ENCODE measurements around the gene KRTCAP2. TPM values are rescaled to one million over a fixed set of nuclear protein-coding genes. Genes with fewer than 3 reads are reported as not detected.
A peak's percentile ranks its signal among the peaks of the same experiment; 100 is the strongest.

The KRTCAP2 gene
- total and polyA plus RNA-seq, 10 of the 15 experiments (the other 5 are each of a cell fraction or from before 2014, with no cell fraction given), result 61.3 to 238 (median 141) TPM

DNA sequence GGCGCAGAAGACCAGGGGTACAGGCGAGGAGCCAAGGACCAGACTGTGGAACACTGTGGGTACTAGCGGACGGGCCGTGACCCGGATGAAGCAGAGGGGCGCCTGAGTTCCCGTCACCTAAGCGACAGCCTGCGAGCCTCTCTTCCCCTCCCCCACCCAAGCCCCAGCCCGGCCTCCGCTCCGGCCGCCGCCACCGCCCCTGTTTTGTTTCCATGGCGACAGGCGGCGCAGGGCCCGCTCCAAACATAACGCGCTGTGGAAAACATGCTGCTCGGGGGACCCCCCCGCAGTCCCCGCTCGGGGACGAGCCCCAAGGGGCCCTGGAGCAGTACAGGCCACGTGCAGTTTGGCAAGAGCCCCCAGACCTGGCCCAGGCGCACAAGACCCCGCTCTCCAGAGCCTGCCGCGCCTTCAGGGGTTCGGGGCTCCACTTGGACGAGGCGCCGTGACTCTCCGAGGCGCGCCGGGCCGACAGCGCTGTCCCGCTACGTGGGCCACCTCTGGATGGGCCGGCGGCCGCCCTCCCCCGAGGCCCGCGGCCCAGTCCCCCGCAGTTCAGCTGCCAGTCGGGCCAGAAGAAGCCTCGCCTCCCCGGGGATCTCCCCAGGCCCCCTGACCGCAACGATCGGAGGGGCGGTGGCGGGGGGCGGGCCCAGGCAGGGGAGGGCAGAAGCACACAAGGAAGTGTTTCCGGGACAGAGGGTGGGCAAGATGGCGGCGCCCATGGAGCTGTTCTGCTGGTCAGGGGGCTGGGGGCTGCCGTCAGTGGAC is 35.6 kb upstream of the KRTCAP2 start, which contains the start of gene MTX1 (continued):
- TF ChIP-seq, protein P1, sequence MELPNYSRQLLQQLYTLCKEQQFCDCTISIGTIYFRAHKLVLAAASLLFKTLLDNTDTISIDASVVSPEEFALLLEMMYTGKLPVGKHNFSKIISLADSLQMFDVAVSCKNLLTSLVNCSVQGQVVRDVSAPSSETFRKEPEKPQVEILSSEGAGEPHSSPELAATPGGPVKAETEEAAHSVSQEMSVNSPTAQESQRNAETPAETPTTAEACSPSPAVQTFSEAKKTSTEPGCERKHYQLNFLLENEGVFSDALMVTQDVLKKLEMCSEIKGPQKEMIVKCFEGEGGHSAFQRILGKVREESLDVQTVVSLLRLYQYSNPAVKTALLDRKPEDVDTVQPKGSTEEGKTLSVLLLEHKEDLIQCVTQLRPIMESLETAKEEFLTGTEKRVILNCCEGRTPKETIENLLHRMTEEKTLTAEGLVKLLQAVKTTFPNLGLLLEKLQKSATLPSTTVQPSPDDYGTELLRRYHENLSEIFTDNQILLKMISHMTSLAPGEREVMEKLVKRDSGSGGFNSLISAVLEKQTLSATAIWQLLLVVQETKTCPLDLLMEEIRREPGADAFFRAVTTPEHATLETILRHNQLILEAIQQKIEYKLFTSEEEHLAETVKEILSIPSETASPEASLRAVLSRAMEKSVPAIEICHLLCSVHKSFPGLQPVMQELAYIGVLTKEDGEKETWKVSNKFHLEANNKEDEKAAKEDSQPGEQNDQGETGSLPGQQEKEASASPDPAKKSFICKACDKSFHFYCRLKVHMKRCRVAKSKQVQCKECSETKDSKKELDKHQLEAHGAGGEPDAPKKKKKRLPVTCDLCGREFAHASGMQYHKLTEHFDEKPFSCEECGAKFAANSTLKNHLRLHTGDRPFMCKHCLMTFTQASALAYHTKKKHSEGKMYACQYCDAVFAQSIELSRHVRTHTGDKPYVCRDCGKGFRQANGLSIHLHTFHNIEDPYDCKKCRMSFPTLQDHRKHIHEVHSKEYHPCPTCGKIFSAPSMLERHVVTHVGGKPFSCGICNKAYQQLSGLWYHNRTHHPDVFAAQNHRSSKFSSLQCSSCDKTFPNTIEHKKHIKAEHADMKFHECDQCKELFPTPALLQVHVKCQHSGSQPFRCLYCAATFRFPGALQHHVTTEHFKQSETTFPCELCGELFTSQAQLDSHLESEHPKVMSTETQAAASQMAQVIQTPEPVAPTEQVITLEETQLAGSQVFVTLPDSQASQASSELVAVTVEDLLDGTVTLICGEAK (IDR thresholded peaks at IDR 0.05; ENCODE audit: borderline replicate concordance), result peak; percentile 82
- peak; percentile 89 for TF ChIP-seq ZNF207 (IDR thresholded peaks at IDR 0.05; ENCODE audit: borderline replicate concordance)
- TF ChIP-seq IKZF1 (conservative IDR thresholded peaks at IDR 0.05), result peak; percentile 82
- TF ChIP-seq EZH2 (IDR thresholded peaks at IDR 0.05; ENCODE audit: borderline replicate concordance, control insufficient read depth, low read depth, low read length), result no peak
- TF ChIP-seq, protein P2, sequence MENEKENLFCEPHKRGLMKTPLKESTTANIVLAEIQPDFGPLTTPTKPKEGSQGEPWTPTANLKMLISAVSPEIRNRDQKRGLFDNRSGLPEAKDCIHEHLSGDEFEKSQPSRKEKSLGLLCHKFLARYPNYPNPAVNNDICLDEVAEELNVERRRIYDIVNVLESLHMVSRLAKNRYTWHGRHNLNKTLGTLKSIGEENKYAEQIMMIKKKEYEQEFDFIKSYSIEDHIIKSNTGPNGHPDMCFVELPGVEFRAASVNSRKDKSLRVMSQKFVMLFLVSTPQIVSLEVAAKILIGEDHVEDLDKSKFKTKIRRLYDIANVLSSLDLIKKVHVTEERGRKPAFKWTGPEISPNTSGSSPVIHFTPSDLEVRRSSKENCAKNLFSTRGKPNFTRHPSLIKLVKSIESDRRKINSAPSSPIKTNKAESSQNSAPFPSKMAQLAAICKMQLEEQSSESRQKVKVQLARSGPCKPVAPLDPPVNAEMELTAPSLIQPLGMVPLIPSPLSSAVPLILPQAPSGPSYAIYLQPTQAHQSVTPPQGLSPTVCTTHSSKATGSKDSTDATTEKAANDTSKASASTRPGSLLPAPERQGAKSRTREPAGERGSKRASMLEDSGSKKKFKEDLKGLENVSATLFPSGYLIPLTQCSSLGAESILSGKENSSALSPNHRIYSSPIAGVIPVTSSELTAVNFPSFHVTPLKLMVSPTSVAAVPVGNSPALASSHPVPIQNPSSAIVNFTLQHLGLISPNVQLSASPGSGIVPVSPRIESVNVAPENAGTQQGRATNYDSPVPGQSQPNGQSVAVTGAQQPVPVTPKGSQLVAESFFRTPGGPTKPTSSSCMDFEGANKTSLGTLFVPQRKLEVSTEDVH (IDR thresholded peaks at IDR 0.05; ENCODE audit: low read depth, partially characterized antibody), result no peak
- TF ChIP-seq, protein P3, sequence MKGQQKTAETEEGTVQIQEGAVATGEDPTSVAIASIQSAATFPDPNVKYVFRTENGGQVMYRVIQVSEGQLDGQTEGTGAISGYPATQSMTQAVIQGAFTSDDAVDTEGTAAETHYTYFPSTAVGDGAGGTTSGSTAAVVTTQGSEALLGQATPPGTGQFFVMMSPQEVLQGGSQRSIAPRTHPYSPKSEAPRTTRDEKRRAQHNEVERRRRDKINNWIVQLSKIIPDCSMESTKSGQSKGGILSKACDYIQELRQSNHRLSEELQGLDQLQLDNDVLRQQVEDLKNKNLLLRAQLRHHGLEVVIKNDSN (IDR thresholded peaks at IDR 0.05; ENCODE audit: borderline replicate concordance, extremely low read length, insufficient read depth, low read depth, low read length), result no peak
- peak; percentile 93 for TF ChIP-seq GATAD2B (conservative IDR thresholded peaks at IDR 0.05; ENCODE audit: low read depth)
- no peak for TF ChIP-seq ASH2L (IDR thresholded peaks at IDR 0.05; ENCODE audit: borderline replicate concordance, low read depth)
- TF ChIP-seq MEF2A (IDR thresholded peaks at IDR 0.05; ENCODE audit: insufficient read depth, low read depth, low read length), result no peak
- no peak for TF ChIP-seq ETV6 (conservative IDR thresholded peaks at IDR 0.05 in 1 of 2, IDR thresholded peaks at IDR 0.05 in 1 of 2; ENCODE audit: borderline replicate concordance in 1 of 2, low read depth in 1 of 2)
- TF ChIP-seq CEBPB (IDR thresholded peaks at IDR 0.05; ENCODE audit: borderline replicate concordance in 1 of 2, low read depth in 2 of 2, low read length in 2 of 2), result no peak
- TF ChIP-seq MYC (IDR thresholded peaks at IDR 0.05; ENCODE audit: insufficient read depth, insufficient read length, insufficient replicate concordance, low read length, severe bottlenecking), result no peak
- no peak for TF ChIP-seq ZZZ3 (IDR thresholded peaks at IDR 0.05; ENCODE audit: control insufficient read depth, insufficient read length, low read depth)
- TF ChIP-seq FOXM1 (IDR thresholded peaks at IDR 0.05; ENCODE audit: low read depth, low read length), result no peak
- TF ChIP-seq, protein P4, sequence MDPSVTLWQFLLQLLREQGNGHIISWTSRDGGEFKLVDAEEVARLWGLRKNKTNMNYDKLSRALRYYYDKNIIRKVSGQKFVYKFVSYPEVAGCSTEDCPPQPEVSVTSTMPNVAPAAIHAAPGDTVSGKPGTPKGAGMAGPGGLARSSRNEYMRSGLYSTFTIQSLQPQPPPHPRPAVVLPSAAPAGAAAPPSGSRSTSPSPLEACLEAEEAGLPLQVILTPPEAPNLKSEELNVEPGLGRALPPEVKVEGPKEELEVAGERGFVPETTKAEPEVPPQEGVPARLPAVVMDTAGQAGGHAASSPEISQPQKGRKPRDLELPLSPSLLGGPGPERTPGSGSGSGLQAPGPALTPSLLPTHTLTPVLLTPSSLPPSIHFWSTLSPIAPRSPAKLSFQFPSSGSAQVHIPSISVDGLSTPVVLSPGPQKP (IDR thresholded peaks at IDR 0.05; ENCODE audit: low read depth, low read length), result no peak
- TF ChIP-seq, protein P5, sequence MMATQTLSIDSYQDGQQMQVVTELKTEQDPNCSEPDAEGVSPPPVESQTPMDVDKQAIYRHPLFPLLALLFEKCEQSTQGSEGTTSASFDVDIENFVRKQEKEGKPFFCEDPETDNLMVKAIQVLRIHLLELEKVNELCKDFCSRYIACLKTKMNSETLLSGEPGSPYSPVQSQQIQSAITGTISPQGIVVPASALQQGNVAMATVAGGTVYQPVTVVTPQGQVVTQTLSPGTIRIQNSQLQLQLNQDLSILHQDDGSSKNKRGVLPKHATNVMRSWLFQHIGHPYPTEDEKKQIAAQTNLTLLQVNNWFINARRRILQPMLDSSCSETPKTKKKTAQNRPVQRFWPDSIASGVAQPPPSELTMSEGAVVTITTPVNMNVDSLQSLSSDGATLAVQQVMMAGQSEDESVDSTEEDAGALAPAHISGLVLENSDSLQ (IDR thresholded peaks at IDR 0.05), result peak; percentile 70; the same call in 1 of the 2 replicates
- TF ChIP-seq ATF7 (IDR thresholded peaks at IDR 0.05; ENCODE audit: low read depth), result no peak

Measured in GM12878 (cell line).